LNCAP (cell line): Measurements from ENCODE around the gene ARL15.

Experiments
- TF ChIP-seq, protein P1 (sequence below): fragments of 450-650 bp; IDR thresholded peaks from 2 replicates; pipeline ENCODE4 v1.5.1; 2017; ENCODE audit warnings: mild to moderate bottlenecking

The ARL15 gene

DNA sequence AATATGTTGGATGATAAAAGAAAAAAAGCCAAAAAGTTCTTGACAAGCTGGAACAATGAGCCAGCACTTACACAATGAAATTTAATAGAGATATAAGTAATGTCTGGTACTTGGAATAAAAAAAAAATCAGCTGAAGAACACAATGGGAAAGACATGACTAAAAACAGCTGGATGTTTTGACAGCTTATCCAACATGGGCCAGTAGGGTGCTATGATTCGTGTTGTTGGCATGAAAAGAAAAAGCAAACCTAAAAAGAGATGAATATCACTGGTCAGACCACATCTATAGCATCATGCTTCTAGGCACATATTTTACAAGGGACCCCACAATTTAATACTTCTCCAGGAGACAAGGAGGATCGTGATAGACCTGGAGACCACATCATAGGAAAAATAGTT lies 175.3 kb downstream of the ARL15 start:
- TF ChIP-seq, protein P1, sequence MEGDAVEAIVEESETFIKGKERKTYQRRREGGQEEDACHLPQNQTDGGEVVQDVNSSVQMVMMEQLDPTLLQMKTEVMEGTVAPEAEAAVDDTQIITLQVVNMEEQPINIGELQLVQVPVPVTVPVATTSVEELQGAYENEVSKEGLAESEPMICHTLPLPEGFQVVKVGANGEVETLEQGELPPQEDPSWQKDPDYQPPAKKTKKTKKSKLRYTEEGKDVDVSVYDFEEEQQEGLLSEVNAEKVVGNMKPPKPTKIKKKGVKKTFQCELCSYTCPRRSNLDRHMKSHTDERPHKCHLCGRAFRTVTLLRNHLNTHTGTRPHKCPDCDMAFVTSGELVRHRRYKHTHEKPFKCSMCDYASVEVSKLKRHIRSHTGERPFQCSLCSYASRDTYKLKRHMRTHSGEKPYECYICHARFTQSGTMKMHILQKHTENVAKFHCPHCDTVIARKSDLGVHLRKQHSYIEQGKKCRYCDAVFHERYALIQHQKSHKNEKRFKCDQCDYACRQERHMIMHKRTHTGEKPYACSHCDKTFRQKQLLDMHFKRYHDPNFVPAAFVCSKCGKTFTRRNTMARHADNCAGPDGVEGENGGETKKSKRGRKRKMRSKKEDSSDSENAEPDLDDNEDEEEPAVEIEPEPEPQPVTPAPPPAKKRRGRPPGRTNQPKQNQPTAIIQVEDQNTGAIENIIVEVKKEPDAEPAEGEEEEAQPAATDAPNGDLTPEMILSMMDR = no peak

DNA sequence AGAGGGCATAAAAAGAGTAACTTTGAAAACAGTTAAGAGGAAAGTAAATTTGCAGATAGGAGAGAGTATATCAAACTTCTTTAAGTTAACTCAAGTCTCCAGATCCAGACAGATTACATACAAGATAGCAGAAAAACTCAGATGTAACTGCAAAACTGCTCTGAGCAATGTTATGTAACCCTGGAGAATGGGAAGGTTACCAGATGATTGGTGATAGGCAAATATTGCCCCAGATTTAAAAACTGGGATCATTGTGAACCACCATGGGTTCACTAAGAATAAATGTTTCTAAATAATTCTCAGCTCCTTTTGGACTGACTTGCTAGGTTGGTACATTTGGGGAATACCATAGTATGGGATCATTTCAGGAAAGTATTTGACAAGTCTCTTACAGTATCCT lies 176.5 kb downstream of the ARL15 start:
- TF ChIP-seq, protein P1 = no peak

DNA sequence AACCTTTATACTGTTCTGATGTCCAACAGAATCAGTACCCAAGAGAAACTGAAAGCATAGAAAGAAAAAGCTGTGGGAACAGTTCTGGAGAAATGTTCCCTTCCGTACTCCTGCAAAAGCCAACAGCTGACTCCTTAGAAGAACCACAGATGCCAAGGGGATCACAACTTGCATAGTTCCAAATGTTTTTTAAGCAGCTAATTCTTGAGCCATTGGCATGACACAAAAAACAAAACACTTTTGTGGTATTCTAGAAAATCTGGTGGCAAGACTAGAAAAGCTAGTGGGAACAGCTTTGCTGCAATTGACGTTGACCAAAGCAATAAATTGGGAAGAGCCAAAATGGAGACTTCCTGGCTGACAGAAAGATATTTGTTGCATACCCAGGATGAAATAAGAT lies 189.9 kb downstream of the ARL15 start:
- TF ChIP-seq, protein P1 = no peak

DNA sequence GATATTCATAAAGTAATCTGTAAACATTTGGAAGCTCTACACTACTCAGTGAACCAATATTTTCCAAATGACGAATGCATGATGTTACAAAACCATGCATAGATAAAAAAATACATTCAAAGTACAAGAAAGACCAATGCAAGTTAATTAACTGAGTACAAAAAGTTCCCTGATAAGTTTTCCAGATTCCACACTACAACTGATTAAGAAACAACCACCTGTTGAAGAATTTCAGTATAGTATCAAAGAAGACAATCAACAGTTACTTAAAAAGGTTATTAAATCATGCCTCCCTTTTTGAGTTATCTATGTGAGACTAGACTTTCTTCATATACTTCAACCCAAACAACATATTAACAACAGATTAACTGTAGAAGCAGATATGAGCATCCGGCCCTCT lies 192.4 kb downstream of the ARL15 start:
- TF ChIP-seq, protein P1 = no peak

DNA sequence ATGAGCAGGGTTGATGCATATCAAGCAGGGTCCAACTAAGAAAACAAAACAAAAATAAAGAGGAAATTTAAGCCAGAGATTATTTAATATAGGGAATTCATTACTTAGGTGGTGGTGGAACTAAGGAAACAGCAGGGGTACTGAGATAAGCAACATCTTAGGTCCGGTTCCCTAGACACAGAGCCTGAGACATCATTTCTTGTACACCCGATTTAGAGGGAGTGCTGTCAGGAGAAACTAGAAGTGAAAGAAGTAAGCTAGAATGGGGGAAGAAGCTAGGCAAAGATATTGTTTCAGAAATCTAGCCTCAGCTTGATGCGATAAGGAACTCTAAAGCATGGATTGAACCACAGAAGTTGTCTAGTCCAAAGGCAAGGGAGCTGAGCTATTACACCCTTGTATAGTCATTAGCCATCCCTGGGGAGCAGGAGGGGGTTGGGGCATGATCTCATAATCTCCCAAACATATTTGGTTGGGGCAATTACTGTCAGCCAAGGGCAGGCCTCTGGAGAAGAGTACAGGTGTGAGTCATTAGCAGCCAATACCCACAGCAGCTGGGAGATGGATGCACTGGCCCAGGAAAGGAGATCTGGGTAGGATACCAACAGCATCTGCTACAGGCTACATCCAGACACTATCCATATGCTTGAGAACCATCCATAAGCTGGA lies 194.5 kb downstream of the ARL15 start:
- TF ChIP-seq, protein P1 = no peak

DNA sequence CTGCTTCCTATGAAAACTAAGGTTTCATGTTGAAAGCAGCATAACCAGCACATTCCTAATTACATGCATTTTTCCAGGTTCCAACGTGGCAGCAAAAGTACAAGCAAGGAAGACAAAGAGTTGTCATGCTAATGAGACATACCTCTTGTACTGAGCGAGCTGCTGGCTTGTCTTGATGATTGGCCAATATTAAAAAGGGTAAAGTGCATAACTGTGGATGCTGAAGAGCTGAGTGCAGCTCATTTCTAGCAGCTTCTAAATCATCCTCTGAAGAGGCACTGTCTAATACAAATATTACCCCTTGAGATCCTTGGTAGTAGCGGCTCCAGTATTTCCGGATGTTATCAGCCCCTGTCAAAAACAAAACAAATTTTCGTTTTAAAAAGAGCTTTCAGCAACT lies 197.3 kb downstream of the ARL15 start:
- TF ChIP-seq, protein P1 = no peak

DNA sequence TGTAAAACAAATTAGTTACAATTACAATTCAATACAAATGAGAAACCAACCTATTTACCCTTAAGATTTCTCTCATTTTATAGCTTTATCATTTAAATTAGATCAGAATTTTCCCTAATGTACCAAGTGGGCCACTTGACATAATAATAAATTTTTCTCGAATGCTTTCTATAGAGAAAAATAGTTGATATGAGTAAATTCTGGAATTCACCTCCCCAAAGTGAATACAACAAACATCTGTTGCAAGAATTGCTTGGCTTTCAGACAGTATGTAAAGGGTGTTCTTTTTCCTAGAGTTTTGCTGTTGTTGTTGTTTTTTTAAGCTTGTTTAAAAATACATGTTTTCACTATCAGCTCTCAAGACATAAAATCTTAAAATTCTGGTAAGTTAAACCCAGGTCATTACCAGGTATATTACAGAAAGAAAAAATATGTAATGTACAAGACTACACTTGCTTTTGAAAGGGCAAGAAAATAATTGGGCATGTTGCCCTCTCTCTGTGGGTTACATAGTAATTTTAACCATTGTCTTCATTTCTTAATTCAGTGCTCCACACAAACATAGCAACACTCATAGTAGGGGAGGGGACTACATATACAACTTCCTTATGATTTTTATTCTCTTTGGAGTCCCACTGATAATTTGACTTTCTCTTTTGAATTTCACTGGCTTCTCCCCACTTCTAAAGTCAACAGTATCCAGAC lies 200.6 kb downstream of the ARL15 start:
- TF ChIP-seq, protein P1 = no peak
